T-cell (primary cell): ENCODE data around the gene MZB1. TPM values are rescaled to one million over a fixed set of nuclear protein-coding genes. Genes with fewer than 3 reads are reported as not detected.
"Not testable (repeated sequence)": the region's sequence is repeated elsewhere in the genome, so short reads cannot be mapped to it uniquely, and the experiment has no call there.

ENCODE experiments used
- ATAC-seq, 4 experiments: fragments of 200-7000 bp in 3 of 4; fragments of 150-1000 bp in 1 of 4; cut with Tn5 transposase; replicated peaks in 1 of 4; 1 replicate in 3 of 4; 2 replicates in 1 of 4; pipeline ENCODE4 v1.10.0; 2021; ENCODE audit warnings: moderate library complexity in 3 of 4, mild to moderate bottlenecking in 2 of 4, moderate number of reproducible peaks in 1 of 4
- CTCF ChIA-PET, 2 donors: fragments of 300-600 bp; sonication (Branson Sonifier 250); formaldehyde crosslinking; loops; one replicate each; lab custom pipeline; 2022; ENCODE audit warnings: antibody characterized with exemption in 2 of 2; lab: Charles Lee
- POLR2A ChIA-PET, 2 donors: fragments of 300-600 bp; sonication (Branson Sonifier 250); formaldehyde crosslinking; loops; one replicate each; lab custom pipeline; 2022; ENCODE audit warnings: antibody characterized with exemption in 2 of 2; lab: Charles Lee
- DNase-seq, 35 experiments: peaks; one replicate each; pipeline versions ENCODE4 v3.0.0 to v3.0.0-alpha.2; 2013 to 2023
- H3K27ac ChIP-seq: one replicate; pipeline ENCODE4 v1.5.1; 2013; ENCODE audit warnings: low read length
- H3K27me3 ChIP-seq, 2 experiments: replicated peaks in 1 of 2; 1 replicate in 1 of 2; 2 replicates in 1 of 2; pipeline versions ENCODE4 v1.6.1 to v1.7.0; 2013; ENCODE audit warnings: low read length in 1 of 2, mixed read lengths in 1 of 2; ENCODE audit not compliant: control insufficient read depth in 2 of 2, insufficient read depth in 2 of 2; ENCODE audit errors: extremely low read depth in 1 of 2
- H3K36me3 ChIP-seq, 2 donors: 1 replicate in 1 of 2; 2 replicates in 1 of 2; pipeline versions ENCODE4 v1.6.1 to v1.7.0; 2013; ENCODE audit warnings: low read length in 1 of 2; ENCODE audit not compliant: control insufficient read depth in 2 of 2, insufficient read depth in 1 of 2; ENCODE audit errors: extremely low read depth in 1 of 2
- H3K4me1 ChIP-seq, 2 experiments: 1 replicate in 1 of 2; 2 replicates in 1 of 2; pipeline versions ENCODE4 v1.6.1 to v1.7.0; 2013; ENCODE audit warnings: low read length in 2 of 2, mixed read lengths in 1 of 2; ENCODE audit not compliant: insufficient read depth in 2 of 2, control insufficient read depth in 1 of 2; ENCODE audit errors: extremely low read depth in 1 of 2
- H3K4me3 ChIP-seq, 2 donors: 1 replicate in 1 of 2; 2 replicates in 1 of 2; pipeline versions ENCODE4 v1.5.1 to v1.7.0; 2013; ENCODE audit warnings: mild to moderate bottlenecking in 2 of 2, low read length in 1 of 2, moderate library complexity in 1 of 2; ENCODE audit not compliant: control insufficient read depth in 1 of 2; ENCODE audit errors: extremely low read depth in 1 of 2
- H3K9me3 ChIP-seq: 2 replicates; pipeline ENCODE4 v1.7.0; 2013
- H3K27ac Mint-ChIP-seq, 2 donors: one replicate each; pipeline ENCODE4 v1.8.0; 2020 to 2021; ENCODE audit warnings: mild to moderate bottlenecking in 2 of 2, mixed read lengths in 2 of 2
- H3K27me3 Mint-ChIP-seq, 2 donors: one replicate each; pipeline ENCODE4 v1.8.0; 2021 to 2022; ENCODE audit warnings: mixed read lengths in 2 of 2
- H3K36me3 Mint-ChIP-seq: one replicate; pipeline ENCODE4 v1.8.0; 2021; ENCODE audit warnings: mixed read lengths
- H3K4me1 Mint-ChIP-seq, 3 donors: one replicate each; pipeline ENCODE4 v1.8.0; 2020 to 2022; ENCODE audit warnings: mixed read lengths in 3 of 3, mild to moderate bottlenecking in 1 of 3
- H3K4me3 Mint-ChIP-seq, 3 donors: one replicate each; pipeline ENCODE4 v1.8.0; 2020 to 2022; ENCODE audit warnings: mild to moderate bottlenecking in 3 of 3, mixed read lengths in 3 of 3, moderate library complexity in 3 of 3
- H3K9me3 Mint-ChIP-seq, 3 donors: one replicate each; pipeline ENCODE4 v1.8.0; 2020 to 2022; ENCODE audit warnings: mixed read lengths in 3 of 3
- WGBS: methylation state at CpG from one replicate; pipeline ENCODE4 v1.1.5; 2013; ENCODE audit warnings: missing lambda C conversion rate; ENCODE audit not compliant: insufficient coverage; 5-methylcytosine and 5-hydroxymethylcytosine counted together
- total RNA-seq, 35 experiments: library from RNA in 6 of 35; stranded (reverse) in 6 of 35; fragments of 120-200 nt in 1 of 35; gene quantifications; one replicate each; pipeline versions ENCODE4 v1.2.1 to v1.2.4 and lab custom pipeline; 2013 to 2026

MZB1 gene
- total RNA-seq, 5 donors from 2014 or later (not counting 1 experiment from before 2014, with no cell fraction given): 2.2 to 6.5 (median 5.0) TPM

DNA sequence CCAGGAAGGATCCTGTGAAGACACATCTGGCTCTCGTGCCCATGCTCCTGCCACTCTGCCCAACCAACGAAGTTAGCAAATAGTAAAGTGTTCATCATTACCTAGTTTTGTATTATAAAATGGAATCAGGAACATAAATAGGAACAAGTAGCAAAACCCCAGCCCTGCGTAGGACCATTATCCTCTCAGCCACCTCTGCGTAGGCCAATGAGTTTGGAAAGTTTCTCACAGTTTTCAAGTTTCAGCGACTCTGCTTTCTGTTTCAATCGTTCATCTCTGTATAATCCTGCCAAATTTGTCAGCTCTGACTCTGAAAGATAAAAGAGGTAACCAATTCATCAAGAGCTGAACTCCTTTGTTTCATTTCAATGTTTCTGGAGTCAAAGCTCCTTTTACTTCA, 24.2 kb upstream of the MZB1 start:
- H3K27me3 Mint-ChIP-seq: no peaks in the 10 kb centered on the region
- H3K4me3 ChIP-seq: no peak overlapping the region

DNA sequence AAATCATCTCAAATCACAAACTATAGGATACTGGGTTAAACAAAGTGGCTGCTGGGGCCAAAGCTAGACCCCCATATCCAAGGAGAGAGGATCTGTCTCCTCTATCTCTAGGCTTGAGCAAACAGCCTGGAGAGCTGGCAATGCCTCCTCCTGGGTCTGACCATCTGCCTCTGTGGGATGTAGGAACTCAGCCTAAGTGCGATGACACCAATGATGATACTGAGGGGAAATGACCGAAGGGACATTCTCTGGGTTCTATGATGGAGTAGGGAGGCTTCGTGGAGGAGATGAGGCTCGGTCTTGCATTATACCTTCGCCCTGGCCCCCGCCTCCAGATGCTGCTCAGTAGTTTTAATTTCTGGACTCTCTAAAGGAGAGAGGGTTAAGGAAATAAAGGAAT, 23.4 kb upstream of the MZB1 start:
- H3K27ac ChIP-seq: no peak overlapping the region
- CTCF ChIA-PET: no interaction called here
- no peak overlapping the region for H3K27ac Mint-ChIP-seq
- no peaks in the 10 kb centered on the region for H3K9me3 Mint-ChIP-seq
- WGBS: 98% methylated on average over 6 of the region's 6 CpGs
- H3K27me3 ChIP-seq: no peaks in the 10 kb centered on the region
- POLR2A ChIA-PET: no interaction called here
- ATAC-seq: no peak
- H3K4me1 ChIP-seq: peaks cover 10 to 14% of the 10 kb centered on the region in 2 experiments
- H3K9me3 ChIP-seq: no peaks in the 10 kb centered on the region
- H3K27me3 Mint-ChIP-seq: no peaks in the 10 kb centered on the region
- H3K4me3 Mint-ChIP-seq: no peak overlapping the region
- peaks cover 19 to 33% (median 22%) of the 10 kb centered on the region in 3 donors for H3K4me1 Mint-ChIP-seq
- no peak for DNase-seq
- H3K4me3 ChIP-seq: no peak overlapping the region
- peaks cover 0 to under 1% of the 10 kb centered on the region in 2 donors for H3K36me3 ChIP-seq
- H3K36me3 Mint-ChIP-seq: peaks cover 10% of the 10 kb centered on the region

More for the DNA sequence above, 24.2 kb upstream of the MZB1 start:
- Mint-ChIP-seq H3K36me3 (peaks cover 17% of the 10 kb centered on the region), H3K27ac (no peak overlapping the region), H3K9me3 (no peaks in the 10 kb centered on the region), H3K4me3 (no peak overlapping the region), H3K4me1 (peaks cover 19 to 33% (median 22%) of the 10 kb centered on the region in 3 donors)
- Histone ChIP-seq H3K36me3 (peaks cover 0 to 7% of the 10 kb centered on the region in 2 donors), H3K9me3 (no peaks in the 10 kb centered on the region), H3K27ac (no peak overlapping the region), H3K27me3 (no peaks in the 10 kb centered on the region), H3K4me1 (peaks cover 10 to 14% of the 10 kb centered on the region in 2 experiments)
- CTCF ChIA-PET: interaction anchor here (0.6 to 0.9 kb wide), 3 partner anchors 12 to 168 kb away, joined by 3 read pairs; no protein-coding TSS in a partner anchor
- WGBS: no CpG with 5 or more reads among the region's 6 CpGs
- DNase-seq (no peak), ATAC-seq (no peak)
- POLR2A ChIA-PET: interaction anchor here (0.6 kb wide), 2 partner anchors 7 to 79 kb away, joined by 3 read pairs; no protein-coding TSS in a partner anchor

DNA sequence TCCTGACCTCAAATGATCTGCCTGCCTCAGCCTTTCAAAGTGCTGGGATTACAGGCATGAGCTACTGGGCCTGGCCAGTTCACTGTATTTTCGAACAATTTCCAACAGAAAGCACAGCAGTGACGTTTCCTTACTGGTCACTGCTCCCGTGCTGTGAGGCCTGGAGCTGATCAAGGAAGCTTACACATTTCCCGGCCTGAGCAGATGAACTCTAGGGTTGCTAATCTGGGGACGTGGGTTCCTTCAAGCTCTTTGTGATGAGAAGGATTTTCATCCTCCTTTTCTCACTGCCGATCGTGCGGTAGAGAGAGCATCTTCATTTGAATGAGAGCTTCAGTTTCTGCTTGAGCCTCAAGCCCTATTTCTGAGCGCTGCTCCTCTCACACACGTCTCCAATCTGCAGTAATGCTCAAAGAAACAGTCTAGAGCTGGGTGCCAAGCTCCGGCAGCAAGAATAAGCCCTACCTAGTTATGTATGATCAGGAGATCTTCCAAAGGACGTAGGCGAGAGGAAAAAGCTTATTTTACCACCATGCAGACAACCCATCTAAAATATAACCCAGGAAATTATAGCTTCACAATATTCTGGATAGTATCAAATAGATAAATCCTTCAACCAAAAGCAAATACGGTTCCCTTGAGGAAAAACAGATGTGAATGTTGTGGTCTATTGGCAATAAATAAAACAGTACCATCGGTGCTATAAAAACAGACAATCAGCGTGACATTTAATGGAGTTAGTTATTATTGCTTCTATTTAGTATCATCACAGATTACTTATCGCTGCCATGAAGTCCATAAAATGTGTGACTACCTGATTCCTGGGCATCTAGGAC, 21.5 kb upstream of the MZB1 start:
- Mint-ChIP-seq H3K36me3 (peaks cover 5% of the 10 kb centered on the region), H3K4me3 (no peak overlapping the region), H3K27ac (no peak overlapping the region), H3K27me3 (no peaks in the 10 kb centered on the region), H3K4me1 (peaks cover 22 to 39% (median 27%) of the 10 kb centered on the region in 3 donors), H3K9me3 (no peaks in the 10 kb centered on the region)
- no peak overlapping the region for H3K4me3 ChIP-seq
- peaks cover 10 to 20% of the 10 kb centered on the region in 2 experiments for H3K4me1 ChIP-seq
- ChIA-PET POLR2A (interaction anchor here in 1 of 2 donors (0.5 to 0.7 kb wide), 4 partner anchors 8 to 169 kb away, joined by 3 to 12 read pairs (median 8); no protein-coding TSS in a partner anchor), CTCF (interaction anchor here (0.6 to 1.6 kb wide), 3 partner anchors 11 to 148 kb away, joined by 3 to 14 read pairs (median 3); no protein-coding TSS in a partner anchor)
- ATAC-seq (no peak), DNase-seq (no peak)
- WGBS: 88% methylated on average over 6 of the region's 17 CpGs
- no peak overlapping the region for H3K27ac ChIP-seq
- H3K9me3 ChIP-seq: no peaks in the 10 kb centered on the region
- H3K27me3 ChIP-seq: no peaks in the 10 kb centered on the region
- no peaks in the 10 kb centered on the region for H3K36me3 ChIP-seq

- Mint-ChIP-seq H3K27me3 (no peaks in the 10 kb centered on the region), H3K4me1 (peaks cover 17 to 31% (median 24%) of the 10 kb centered on the region in 3 donors), H3K9me3 (no peaks in the 10 kb centered on the region), H3K4me3 (no peak overlapping the region), H3K27ac (no peak overlapping the region), H3K36me3 (peaks cover 4% of the 10 kb centered on the region)
- DNase-seq (no peak), ATAC-seq (no peak)
- no peaks in the 10 kb centered on the region for H3K36me3 ChIP-seq
- peaks cover 8 to 13% of the 10 kb centered on the region in 2 experiments for H3K4me1 ChIP-seq
- POLR2A ChIA-PET: interaction anchor here in 1 of 2 donors (0.5 to 0.7 kb wide), 2 partner anchors 9 to 26 kb away, joined by 3 to 12 read pairs; no protein-coding TSS in a partner anchor
- H3K9me3 ChIP-seq: no peaks in the 10 kb centered on the region
- H3K27ac ChIP-seq: no peak overlapping the region
- no peak overlapping the region for H3K4me3 ChIP-seq
- CTCF ChIA-PET: interaction anchor here (0.5 to 1.6 kb wide), 4 partner anchors 12 to 111 kb away, joined by 3 read pairs; no protein-coding TSS in a partner anchor
- WGBS: 95% methylated on average over 2 of the region's 6 CpGs
- no peaks in the 10 kb centered on the region for H3K27me3 ChIP-seq
These were observed 20.6 kb upstream of the MZB1 start for GRCh38 chr5:139410121-139410992.

- not testable (repeated sequence) for H3K27me3 Mint-ChIP-seq, H3K4me3 Mint-ChIP-seq
- CTCF ChIA-PET: interaction anchor here in 1 of 2 donors (0.7 kb wide), 1 partner anchor 13 kb away, joined by 3 read pairs; no protein-coding TSS in a partner anchor
These were observed 19.4 kb upstream of the MZB1 start for GRCh38 chr5:139409116-139409515.

More at GRCh38 chr5:139409116-139409515, 19.4 kb upstream of the MZB1 start:
- H3K36me3 ChIP-seq, H3K27ac ChIP-seq, H3K9me3 ChIP-seq, H3K27me3 ChIP-seq, H3K36me3 Mint-ChIP-seq, DNase-seq, H3K9me3 Mint-ChIP-seq, POLR2A ChIA-PET, ATAC-seq, H3K27ac Mint-ChIP-seq, H3K4me3 ChIP-seq: not testable (repeated sequence)
- peaks cover 9 to 11% of the 10 kb centered on the region in 2 experiments for H3K4me1 ChIP-seq
- peaks cover 16 to 26% (median 19%) of the 10 kb centered on the region in 3 donors for H3K4me1 Mint-ChIP-seq
- WGBS: no CpG with 5 or more reads among the region's 5 CpGs
